ENCODE measurements around the gene RIN1. TPM values are rescaled to one million over a fixed set of nuclear protein-coding genes. Genes with fewer than 3 reads are reported as not detected.

RIN1 gene
- total and polyA plus RNA-seq, 2 experiments from 2014 or later, result 1.9 to 9.4 TPM

GRCh38 chr11:66292543-66293332 lies 43.5 kb downstream of the RIN1 start:
- H3K27ac ChIP-seq, result no peak overlapping the region

GRCh38 chr11:66291706-66292542 lies 44.3 kb downstream of the RIN1 start, which contains the start of gene TMEM151A:
Gene TMEM151A (plus strand): TSS chr11:66291894. CDS start chr11:66292014, 120 bp downstream.
- Histone ChIP-seq H3K27ac (no peak within 1 kb of the TSS), H3K4me3 (peak within 1 kb of the TSS; percentile 37), H3K36me3 (no peaks in the 10 kb centered on the region), H3K27me3 (peaks cover 47% of the 10 kb centered on the region), H3K4me1 (ENCODE audit: low read depth) (peaks cover 4% of the 10 kb centered on the region), H3K9me3 (ENCODE audit: low read depth) (no peaks in the 10 kb centered on the region)
- DNase-seq (ENCODE audit: low read depth in 1 of 2, low spot score in 1 of 2), result no peak
- TF ChIP-seq CTCF (IDR thresholded peaks at IDR 0.05; ENCODE audit: low read depth, low read length), result no peak

More at GRCh38 chr11:66292543-66293332, 43.5 kb downstream of the RIN1 start:
- no peak for DNase-seq (ENCODE audit: low read depth in 1 of 2, low spot score in 1 of 2)
- H3K4me3 ChIP-seq, result no peak overlapping the region
- no peak for TF ChIP-seq CTCF (IDR thresholded peaks at IDR 0.05; ENCODE audit: low read depth, low read length)
- H3K4me1 ChIP-seq (ENCODE audit: low read depth), result peaks cover 4% of the 10 kb centered on the region
- H3K27me3 ChIP-seq, result peaks cover 47% of the 10 kb centered on the region
- H3K9me3 ChIP-seq (ENCODE audit: low read depth), result no peaks in the 10 kb centered on the region
- no peaks in the 10 kb centered on the region for H3K36me3 ChIP-seq

GRCh38 chr11:66291303-66291705 lies 44.9 kb downstream of the RIN1 start:
- peaks cover 47% of the 10 kb centered on the region for H3K27me3 ChIP-seq
- TF ChIP-seq CTCF (IDR thresholded peaks at IDR 0.05; ENCODE audit: low read depth, low read length), result no peak
- H3K27ac ChIP-seq, result no peak overlapping the region
- no peaks in the 10 kb centered on the region for H3K36me3 ChIP-seq
- no peaks in the 10 kb centered on the region for H3K9me3 ChIP-seq (ENCODE audit: low read depth)
- no peak for DNase-seq (ENCODE audit: low read depth in 1 of 2, low spot score in 1 of 2)
- peak overlapping the region; percentile 14 for H3K4me3 ChIP-seq
- peaks cover 4% of the 10 kb centered on the region for H3K4me1 ChIP-seq (ENCODE audit: low read depth)

GRCh38 chr11:66290330-66290621 lies 46.0 kb downstream of the RIN1 start:
- no peak overlapping the region for H3K4me3 ChIP-seq

More at GRCh38 chr11:66290330-66290621, 46.0 kb downstream of the RIN1 start:
- Histone ChIP-seq H3K27ac (no peak overlapping the region), H3K36me3 (no peaks in the 10 kb centered on the region), H3K4me1 (ENCODE audit: low read depth) (peaks cover 4% of the 10 kb centered on the region), H3K27me3 (peaks cover 44% of the 10 kb centered on the region), H3K9me3 (ENCODE audit: low read depth) (no peaks in the 10 kb centered on the region)
- no peak for DNase-seq (ENCODE audit: low read depth in 1 of 2, low spot score in 1 of 2)
- TF ChIP-seq CTCF (IDR thresholded peaks at IDR 0.05; ENCODE audit: low read depth, low read length), result no peak
